ENCODE results near the gene NFATC4. TPM values are rescaled to one million over a fixed set of nuclear protein-coding genes. Genes with fewer than 3 reads are reported as not detected.

The NFATC4 gene
- total and polyA plus RNA-seq, 10 of the 15 experiments (the other 5 are each of a cell fraction or from before 2014, with no cell fraction given): 0.97 to 14.3 (median 4.9) TPM

DNA sequence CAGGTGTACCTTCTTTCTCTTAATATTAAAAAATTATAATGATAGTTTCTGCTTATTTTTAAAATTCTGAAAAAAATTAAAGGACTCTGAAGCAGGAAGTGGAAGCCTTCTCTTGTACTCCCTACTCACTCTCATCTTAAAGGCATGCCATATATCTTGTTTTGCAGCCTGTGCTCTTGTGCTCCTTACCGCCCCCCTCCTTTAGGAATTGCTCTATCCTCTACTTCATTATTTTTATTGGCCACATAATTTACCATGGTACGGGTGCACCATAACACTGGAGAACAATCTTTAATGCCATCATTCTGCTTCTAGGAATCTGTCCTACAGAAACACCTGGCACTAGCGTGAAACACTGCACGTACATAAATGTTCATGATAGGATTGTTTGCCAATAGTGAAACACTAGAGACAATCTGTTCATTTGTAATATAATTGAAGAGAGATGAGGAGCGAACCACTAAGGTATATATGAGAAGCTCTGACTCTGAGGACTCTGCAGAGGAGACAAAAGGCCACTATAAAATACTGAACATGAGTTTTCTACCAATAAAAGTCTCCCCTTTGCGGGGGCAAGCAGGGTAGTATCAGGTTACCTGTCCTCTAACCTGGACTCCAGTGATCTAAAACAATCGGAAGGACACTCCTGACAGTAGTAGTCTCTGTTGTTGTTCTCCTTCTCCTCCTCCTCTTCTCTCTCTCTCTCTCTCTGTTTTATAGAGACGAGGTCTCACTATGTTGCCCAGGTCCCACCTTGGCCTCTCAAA, 24.5 kb downstream of the NFATC4 start (continued):
- TF ChIP-seq, protein P1, sequence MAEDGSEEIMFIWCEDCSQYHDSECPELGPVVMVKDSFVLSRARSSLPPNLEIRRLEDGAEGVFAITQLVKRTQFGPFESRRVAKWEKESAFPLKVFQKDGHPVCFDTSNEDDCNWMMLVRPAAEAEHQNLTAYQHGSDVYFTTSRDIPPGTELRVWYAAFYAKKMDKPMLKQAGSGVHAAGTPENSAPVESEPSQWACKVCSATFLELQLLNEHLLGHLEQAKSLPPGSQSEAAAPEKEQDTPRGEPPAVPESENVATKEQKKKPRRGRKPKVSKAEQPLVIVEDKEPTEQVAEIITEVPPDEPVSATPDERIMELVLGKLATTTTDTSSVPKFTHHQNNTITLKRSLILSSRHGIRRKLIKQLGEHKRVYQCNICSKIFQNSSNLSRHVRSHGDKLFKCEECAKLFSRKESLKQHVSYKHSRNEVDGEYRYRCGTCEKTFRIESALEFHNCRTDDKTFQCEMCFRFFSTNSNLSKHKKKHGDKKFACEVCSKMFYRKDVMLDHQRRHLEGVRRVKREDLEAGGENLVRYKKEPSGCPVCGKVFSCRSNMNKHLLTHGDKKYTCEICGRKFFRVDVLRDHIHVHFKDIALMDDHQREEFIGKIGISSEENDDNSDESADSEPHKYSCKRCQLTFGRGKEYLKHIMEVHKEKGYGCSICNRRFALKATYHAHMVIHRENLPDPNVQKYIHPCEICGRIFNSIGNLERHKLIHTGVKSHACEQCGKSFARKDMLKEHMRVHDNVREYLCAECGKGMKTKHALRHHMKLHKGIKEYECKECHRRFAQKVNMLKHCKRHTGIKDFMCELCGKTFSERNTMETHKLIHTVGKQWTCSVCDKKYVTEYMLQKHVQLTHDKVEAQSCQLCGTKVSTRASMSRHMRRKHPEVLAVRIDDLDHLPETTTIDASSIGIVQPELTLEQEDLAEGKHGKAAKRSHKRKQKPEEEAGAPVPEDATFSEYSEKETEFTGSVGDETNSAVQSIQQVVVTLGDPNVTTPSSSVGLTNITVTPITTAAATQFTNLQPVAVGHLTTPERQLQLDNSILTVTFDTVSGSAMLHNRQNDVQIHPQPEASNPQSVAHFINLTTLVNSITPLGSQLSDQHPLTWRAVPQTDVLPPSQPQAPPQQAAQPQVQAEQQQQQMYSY (CRISPR knock-in tag; IDR thresholded peaks at IDR 0.05): no peak
- TF ChIP-seq SUPT20H (IDR thresholded peaks at IDR 0.05; ENCODE audit: borderline replicate concordance, control insufficient read depth, low read depth, low read length): no peak
- no peak for TF ChIP-seq FOXK2 (IDR thresholded peaks at IDR 0.05)
- TF ChIP-seq, protein P2, sequence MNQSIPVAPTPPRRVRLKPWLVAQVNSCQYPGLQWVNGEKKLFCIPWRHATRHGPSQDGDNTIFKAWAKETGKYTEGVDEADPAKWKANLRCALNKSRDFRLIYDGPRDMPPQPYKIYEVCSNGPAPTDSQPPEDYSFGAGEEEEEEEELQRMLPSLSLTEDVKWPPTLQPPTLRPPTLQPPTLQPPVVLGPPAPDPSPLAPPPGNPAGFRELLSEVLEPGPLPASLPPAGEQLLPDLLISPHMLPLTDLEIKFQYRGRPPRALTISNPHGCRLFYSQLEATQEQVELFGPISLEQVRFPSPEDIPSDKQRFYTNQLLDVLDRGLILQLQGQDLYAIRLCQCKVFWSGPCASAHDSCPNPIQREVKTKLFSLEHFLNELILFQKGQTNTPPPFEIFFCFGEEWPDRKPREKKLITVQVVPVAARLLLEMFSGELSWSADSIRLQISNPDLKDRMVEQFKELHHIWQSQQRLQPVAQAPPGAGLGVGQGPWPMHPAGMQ (IDR thresholded peaks at IDR 0.05; ENCODE audit: borderline replicate concordance): no peak
- TF ChIP-seq, protein P3, sequence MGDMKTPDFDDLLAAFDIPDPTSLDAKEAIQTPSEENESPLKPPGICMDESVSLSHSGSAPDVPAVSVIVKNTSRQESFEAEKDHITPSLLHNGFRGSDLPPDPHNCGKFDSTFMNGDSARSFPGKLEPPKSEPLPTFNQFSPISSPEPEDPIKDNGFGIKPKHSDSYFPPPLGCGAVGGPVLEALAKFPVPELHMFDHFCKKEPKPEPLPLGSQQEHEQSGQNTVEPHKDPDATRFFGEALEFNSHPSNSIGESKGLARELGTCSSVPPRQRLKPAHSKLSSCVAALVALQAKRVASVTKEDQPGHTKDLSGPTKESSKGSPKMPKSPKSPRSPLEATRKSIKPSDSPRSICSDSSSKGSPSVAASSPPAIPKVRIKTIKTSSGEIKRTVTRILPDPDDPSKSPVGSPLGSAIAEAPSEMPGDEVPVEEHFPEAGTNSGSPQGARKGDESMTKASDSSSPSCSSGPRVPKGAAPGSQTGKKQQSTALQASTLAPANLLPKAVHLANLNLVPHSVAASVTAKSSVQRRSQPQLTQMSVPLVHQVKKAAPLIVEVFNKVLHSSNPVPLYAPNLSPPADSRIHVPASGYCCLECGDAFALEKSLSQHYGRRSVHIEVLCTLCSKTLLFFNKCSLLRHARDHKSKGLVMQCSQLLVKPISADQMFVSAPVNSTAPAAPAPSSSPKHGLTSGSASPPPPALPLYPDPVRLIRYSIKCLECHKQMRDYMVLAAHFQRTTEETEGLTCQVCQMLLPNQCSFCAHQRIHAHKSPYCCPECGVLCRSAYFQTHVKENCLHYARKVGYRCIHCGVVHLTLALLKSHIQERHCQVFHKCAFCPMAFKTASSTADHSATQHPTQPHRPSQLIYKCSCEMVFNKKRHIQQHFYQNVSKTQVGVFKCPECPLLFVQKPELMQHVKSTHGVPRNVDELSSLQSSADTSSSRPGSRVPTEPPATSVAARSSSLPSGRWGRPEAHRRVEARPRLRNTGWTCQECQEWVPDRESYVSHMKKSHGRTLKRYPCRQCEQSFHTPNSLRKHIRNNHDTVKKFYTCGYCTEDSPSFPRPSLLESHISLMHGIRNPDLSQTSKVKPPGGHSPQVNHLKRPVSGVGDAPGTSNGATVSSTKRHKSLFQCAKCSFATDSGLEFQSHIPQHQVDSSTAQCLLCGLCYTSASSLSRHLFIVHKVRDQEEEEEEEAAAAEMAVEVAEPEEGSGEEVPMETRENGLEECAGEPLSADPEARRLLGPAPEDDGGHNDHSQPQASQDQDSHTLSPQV (IDR thresholded peaks at IDR 0.05): no peak
- TF ChIP-seq GABPA (IDR thresholded peaks at IDR 0.05; ENCODE audit: low read depth): no peak
- TF ChIP-seq MEF2B (IDR thresholded peaks at IDR 0.05; ENCODE audit: partially characterized antibody, poor library complexity, severe bottlenecking): no peak
